ENCODE measurements around the gene TET2. TPM values are rescaled to one million over a fixed set of nuclear protein-coding genes. Genes with fewer than 3 reads are reported as not detected.

The TET2 gene
- total RNA-seq (2014; rRNA removed; shearing (Covaris generic); ENCODE audit: low replicate concordance): 4.1 and 4.3 TPM in 2 replicates

GRCh38 chr4:105146276-105147015 is at the start of gene TET2:
TSS of gene TET2 (plus strand) at chr4:105146876. CDS start at chr4:105233943, 87,067 bp downstream.
- DNase-seq (ENCODE audit: low read depth): peak; percentile 86
- in situ Hi-C loops (cut with HindIII; ENCODE audit: low pct_unique_long_range_greater_than_20kb, low sequenced_read_pairs): no loop called here

GRCh38 chr4:105102016-105102415 is 44.7 kb upstream of the TET2 start:
- no peak for DNase-seq (ENCODE audit: low read depth)
- in situ Hi-C loops (cut with HindIII; ENCODE audit: low pct_unique_long_range_greater_than_20kb, low sequenced_read_pairs): no loop called here

- no peak for DNase-seq (ENCODE audit: low read depth)
- in situ Hi-C loops (cut with HindIII; ENCODE audit: low pct_unique_long_range_greater_than_20kb, low sequenced_read_pairs): no loop called here
Measured at GRCh38 chr4:105106426-105106825, 40.2 kb upstream of the TET2 start.

GRCh38 chr4:105107095-105107856 is 39.4 kb upstream of the TET2 start:
- no peak for DNase-seq (ENCODE audit: low read depth)
- in situ Hi-C loops (cut with HindIII; ENCODE audit: low pct_unique_long_range_greater_than_20kb, low sequenced_read_pairs): no loop called here

GRCh38 chr4:105108971-105109370 is 37.7 kb upstream of the TET2 start:
- no peak for DNase-seq (ENCODE audit: low read depth)
- in situ Hi-C loops (cut with HindIII; ENCODE audit: low pct_unique_long_range_greater_than_20kb, low sequenced_read_pairs): no loop called here

GRCh38 chr4:105112274-105112673 is 34.4 kb upstream of the TET2 start:
- no peak for DNase-seq (ENCODE audit: low read depth)
- in situ Hi-C loops (cut with HindIII; ENCODE audit: low pct_unique_long_range_greater_than_20kb, low sequenced_read_pairs): no loop called here

- DNase-seq (ENCODE audit: low read depth): no peak
- in situ Hi-C loops (cut with HindIII; ENCODE audit: low pct_unique_long_range_greater_than_20kb, low sequenced_read_pairs): no loop called here
Measured at GRCh38 chr4:105113800-105114199, 32.9 kb upstream of the TET2 start.

- no peak for DNase-seq (ENCODE audit: low read depth)
- in situ Hi-C loops (cut with HindIII; ENCODE audit: low pct_unique_long_range_greater_than_20kb, low sequenced_read_pairs): no loop called here
Measured at GRCh38 chr4:105116616-105117319, 29.9 kb upstream of the TET2 start.

- DNase-seq (ENCODE audit: low read depth): no peak
- in situ Hi-C loops (cut with HindIII; ENCODE audit: low pct_unique_long_range_greater_than_20kb, low sequenced_read_pairs): no loop called here
Measured at GRCh38 chr4:105119356-105119755, 27.3 kb upstream of the TET2 start.

GRCh38 chr4:105120626-105121025 is 26.1 kb upstream of the TET2 start:
- in situ Hi-C loops (cut with HindIII; ENCODE audit: low pct_unique_long_range_greater_than_20kb, low sequenced_read_pairs): no loop called here
- DNase-seq (ENCODE audit: low read depth): no peak

GRCh38 chr4:105122350-105122749 is 24.3 kb upstream of the TET2 start:
- in situ Hi-C loops (cut with HindIII; ENCODE audit: low pct_unique_long_range_greater_than_20kb, low sequenced_read_pairs): no loop called here
- peak; percentile 66 for DNase-seq (ENCODE audit: low read depth)

GRCh38 chr4:105126311-105127169 is 20.1 kb upstream of the TET2 start:
- no peak for DNase-seq (ENCODE audit: low read depth)
- in situ Hi-C loops (cut with HindIII; ENCODE audit: low pct_unique_long_range_greater_than_20kb, low sequenced_read_pairs): no loop called here

GRCh38 chr4:105127170-105127445 is 19.6 kb upstream of the TET2 start:
- in situ Hi-C loops (cut with HindIII; ENCODE audit: low pct_unique_long_range_greater_than_20kb, low sequenced_read_pairs): no loop called here
- no peak for DNase-seq (ENCODE audit: low read depth)

GRCh38 chr4:105128208-105128607 is 18.5 kb upstream of the TET2 start:
- in situ Hi-C loops (cut with HindIII; ENCODE audit: low pct_unique_long_range_greater_than_20kb, low sequenced_read_pairs): no loop called here
- no peak for DNase-seq (ENCODE audit: low read depth)

GRCh38 chr4:105129286-105130040 is 17.2 kb upstream of the TET2 start:
- no peak for DNase-seq (ENCODE audit: low read depth)
- in situ Hi-C loops (cut with HindIII; ENCODE audit: low pct_unique_long_range_greater_than_20kb, low sequenced_read_pairs): no loop called here

GRCh38 chr4:105130945-105131344 is 15.7 kb upstream of the TET2 start:
- in situ Hi-C loops (cut with HindIII; ENCODE audit: low pct_unique_long_range_greater_than_20kb, low sequenced_read_pairs): no loop called here
- no peak for DNase-seq (ENCODE audit: low read depth)

- in situ Hi-C loops (cut with HindIII; ENCODE audit: low pct_unique_long_range_greater_than_20kb, low sequenced_read_pairs): no loop called here
- DNase-seq (ENCODE audit: low read depth): no peak
Measured at GRCh38 chr4:105133976-105134375, 12.7 kb upstream of the TET2 start.

- in situ Hi-C loops (cut with HindIII; ENCODE audit: low pct_unique_long_range_greater_than_20kb, low sequenced_read_pairs): no loop called here
- no peak for DNase-seq (ENCODE audit: low read depth)
Measured at GRCh38 chr4:105135785-105136184, 10.9 kb upstream of the TET2 start.

Measured in Caki2 (cell line).